ENCODE results near the gene GLIS1. TPM values are rescaled to one million over a fixed set of nuclear protein-coding genes. Genes with fewer than 3 reads are reported as not detected.

The GLIS1 gene
- polyA plus RNA-seq, 3 donors, result 2.2 to 4.8 (median 3.2) TPM

DNA sequence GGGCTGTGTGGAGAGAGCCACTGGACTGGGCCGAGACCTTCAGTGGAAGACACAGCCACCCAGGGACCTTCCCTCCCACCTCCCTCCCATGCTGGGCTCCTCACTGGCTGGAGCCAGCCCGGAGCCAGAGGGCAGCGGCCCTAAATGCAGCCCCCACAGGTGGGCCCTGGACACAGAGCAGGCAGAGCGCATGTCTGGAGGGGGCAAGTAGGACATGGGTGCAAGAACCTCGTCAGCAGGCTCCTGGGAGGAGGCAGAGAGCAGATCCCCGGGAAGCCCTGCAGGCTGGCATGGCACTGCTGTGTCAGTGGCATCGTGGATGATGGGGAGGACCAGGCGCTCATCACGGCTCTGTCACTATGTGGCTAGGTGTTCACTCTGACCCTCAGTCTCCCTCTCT lies 234.1 kb downstream of the GLIS1 start:
- DNase-seq (ENCODE audit: extremely low read depth in 1 of 11, low read depth in 9 of 11, low spot score in 4 of 11), result no peak

DNA sequence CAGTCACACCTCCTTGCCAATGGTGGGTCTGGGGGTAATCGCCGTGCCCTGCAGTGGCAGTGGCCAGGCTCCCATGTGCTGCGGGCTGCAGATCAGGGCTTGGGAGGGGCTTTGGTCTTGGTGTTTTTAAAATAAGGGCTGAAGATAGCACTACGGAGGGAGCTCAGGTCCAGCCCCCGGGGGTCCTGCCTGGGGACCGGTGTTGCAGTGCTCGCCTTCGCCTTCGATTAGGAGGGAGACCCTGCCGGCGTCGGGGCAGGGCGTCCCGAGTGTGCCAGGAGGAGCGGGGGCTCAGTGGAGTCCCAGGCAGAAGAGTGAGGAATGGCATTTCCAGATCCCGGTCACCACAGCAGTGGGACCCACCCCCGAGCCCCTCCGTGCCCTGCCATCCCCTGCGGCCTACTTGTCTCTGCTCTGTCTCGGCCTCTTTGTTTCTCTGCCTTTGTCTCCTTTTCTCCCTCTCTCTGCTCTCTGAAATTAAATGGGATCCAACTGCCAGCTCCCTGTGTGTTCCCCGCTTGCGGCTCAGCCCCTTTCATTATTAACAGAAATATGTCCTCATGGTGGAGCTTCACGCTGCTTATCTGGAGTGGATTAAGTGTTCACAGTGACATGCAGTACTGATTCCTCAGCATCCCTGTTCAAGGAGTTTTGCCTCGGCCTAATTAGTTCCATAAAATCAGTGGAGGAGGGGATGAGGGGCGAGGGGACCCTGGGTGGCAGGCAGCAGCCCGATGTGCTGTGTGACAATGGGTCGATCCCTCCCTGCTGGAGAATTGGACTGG lies 235.3 kb downstream of the GLIS1 start:
- DNase-seq (ENCODE audit: extremely low read depth in 1 of 11, low read depth in 9 of 11, low spot score in 4 of 11), result no peak

- DNase-seq (ENCODE audit: extremely low read depth in 1 of 11, low read depth in 9 of 11, low spot score in 4 of 11), result no peak
These were observed 236.1 kb downstream of the GLIS1 start for GRCh38 chr1:53502641-53503432.

GRCh38 chr1:53501065-53502005 lies 237.6 kb downstream of the GLIS1 start:
- DNase-seq (ENCODE audit: extremely low read depth in 1 of 11, low read depth in 9 of 11, low spot score in 4 of 11), result no peak

GRCh38 chr1:53500204-53501064 lies 238.5 kb downstream of the GLIS1 start:
- DNase-seq (ENCODE audit: extremely low read depth in 1 of 11, low read depth in 9 of 11, low spot score in 4 of 11), result no peak

GRCh38 chr1:53499257-53500203 lies 239.4 kb downstream of the GLIS1 start:
- DNase-seq (ENCODE audit: extremely low read depth in 1 of 11, low read depth in 9 of 11, low spot score in 4 of 11), result no peak

DNA sequence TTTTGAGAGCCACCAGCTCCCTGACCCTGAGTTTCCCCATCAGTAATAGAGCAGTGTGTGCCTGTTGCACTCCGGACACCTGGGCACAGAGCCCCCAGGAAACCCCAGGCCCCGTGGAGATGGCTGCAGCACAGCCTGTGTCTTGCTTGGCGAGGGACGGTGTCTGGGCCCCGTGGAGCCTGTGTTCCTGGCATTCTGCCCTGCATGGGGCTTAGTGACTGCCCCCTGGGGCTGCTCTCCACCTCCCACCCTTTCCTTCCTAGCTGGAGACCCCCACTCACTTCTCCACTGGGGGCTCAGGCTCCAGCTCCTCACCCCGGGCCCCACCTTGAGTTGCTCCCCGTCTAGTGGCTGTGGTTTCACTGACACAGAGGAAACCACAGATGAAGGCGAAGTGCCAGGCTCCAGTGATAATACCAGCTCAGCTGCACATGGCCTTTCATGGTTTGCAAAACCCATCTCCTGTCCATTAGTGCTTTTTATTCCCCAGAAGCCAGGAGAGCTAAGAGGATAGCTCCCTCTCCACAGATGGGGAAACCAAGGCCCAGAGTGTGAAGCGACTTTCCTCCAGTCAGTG lies 240.3 kb downstream of the GLIS1 start:
- DNase-seq (ENCODE audit: extremely low read depth in 1 of 11, low read depth in 9 of 11, low spot score in 4 of 11), result no peak

DNA sequence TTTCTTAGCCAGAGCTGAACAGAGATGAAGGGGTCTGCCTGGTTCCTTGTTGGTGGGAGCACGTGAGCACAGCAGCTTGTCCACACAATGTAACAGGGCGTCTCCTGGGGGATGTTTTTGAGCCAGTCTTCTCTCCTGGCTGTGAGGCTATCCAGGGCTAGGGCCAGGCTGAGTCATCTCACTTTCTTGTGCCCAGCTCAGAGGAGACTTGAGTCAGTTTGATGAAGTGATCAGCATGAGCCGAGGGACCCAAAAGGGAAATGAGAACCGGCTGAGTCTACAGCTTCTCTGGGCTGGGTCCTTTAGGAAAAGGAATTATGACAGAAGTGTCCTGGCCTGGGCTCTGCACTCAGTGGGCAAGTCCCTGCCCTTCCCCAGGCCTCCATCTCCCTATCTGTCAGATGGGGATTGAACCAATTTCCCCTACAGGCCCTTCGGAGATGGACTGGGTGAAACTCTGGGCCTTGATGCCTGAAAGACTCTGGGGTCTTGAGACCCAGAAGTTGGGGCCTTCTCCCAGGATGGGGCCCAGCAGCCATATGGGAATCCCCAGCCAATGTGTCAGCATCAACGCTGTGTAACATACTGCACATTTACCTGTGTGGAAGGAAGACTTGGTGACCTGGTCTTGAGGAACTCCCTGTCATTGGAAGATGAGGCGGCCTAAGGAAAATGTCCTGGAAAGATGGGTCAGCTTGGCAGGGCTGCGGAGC lies 243.2 kb downstream of the GLIS1 start:
- DNase-seq (ENCODE audit: extremely low read depth in 1 of 11, low read depth in 9 of 11, low spot score in 4 of 11), result no peak

DNA sequence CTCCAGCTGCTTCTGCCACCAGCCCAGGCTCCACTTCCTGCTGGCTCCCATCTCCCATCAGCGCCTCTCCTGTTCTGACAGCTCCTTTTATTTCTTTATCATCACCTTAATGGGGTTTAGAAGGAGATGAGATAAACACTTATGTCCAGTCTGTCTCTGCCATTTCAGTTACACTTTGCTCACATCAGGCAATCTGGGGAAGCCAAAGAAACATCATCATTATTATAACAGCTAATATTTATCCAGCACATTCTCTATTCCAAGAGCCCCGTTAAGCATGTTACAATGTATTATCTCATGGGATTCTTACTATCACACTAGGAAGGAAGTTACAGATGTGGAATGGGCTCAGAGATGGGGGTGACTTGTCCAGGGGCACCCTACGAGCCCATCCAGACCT lies 248.6 kb downstream of the GLIS1 start:
- no peak for DNase-seq (ENCODE audit: extremely low read depth in 1 of 11, low read depth in 9 of 11, low spot score in 4 of 11)

DNA sequence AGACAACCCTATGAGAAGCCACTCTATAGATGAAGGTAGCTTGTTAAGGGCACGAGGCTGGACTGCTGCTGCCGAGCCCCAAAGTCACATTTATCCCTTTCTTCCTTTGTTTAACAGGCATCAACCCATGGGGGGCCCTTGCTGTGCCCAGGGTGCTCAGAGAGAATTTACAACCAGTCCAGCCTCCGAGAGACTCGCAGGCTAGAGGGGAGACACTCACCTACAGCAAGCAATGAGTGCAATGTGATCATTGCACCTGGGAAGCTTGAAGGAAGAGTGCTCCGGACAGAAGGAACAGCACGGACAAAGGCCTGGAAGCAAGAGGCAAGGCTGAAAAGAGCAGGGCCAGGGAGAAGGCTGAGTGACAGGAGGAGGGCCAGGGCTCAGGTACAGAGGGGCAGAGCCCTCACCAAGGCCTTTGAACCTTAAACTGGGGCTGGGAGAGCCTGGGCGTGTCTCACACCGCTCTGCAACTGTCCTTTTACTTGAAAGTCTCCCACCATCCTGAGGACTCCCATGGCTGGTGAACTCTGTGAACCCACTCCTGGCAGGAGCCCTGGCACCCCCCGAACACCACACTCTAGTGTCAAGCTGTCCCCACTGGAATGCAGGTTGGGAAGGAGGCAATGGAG lies 252.5 kb downstream of the GLIS1 start:
- no peak for DNase-seq (ENCODE audit: extremely low read depth in 1 of 11, low read depth in 9 of 11, low spot score in 4 of 11)

GRCh38 chr1:53485478-53486394 lies 253.2 kb downstream of the GLIS1 start:
- DNase-seq (ENCODE audit: extremely low read depth in 1 of 11, low read depth in 9 of 11, low spot score in 4 of 11), result peak; percentile 51 to 85 (median 76)

- no peak for DNase-seq (ENCODE audit: extremely low read depth in 1 of 11, low read depth in 9 of 11, low spot score in 4 of 11)
These were observed 254.1 kb downstream of the GLIS1 start for GRCh38 chr1:53484705-53485477.

GRCh38 chr1:53483656-53484055 lies 255.3 kb downstream of the GLIS1 start:
- no peak for DNase-seq (ENCODE audit: extremely low read depth in 1 of 11, low read depth in 9 of 11, low spot score in 4 of 11)

DNA sequence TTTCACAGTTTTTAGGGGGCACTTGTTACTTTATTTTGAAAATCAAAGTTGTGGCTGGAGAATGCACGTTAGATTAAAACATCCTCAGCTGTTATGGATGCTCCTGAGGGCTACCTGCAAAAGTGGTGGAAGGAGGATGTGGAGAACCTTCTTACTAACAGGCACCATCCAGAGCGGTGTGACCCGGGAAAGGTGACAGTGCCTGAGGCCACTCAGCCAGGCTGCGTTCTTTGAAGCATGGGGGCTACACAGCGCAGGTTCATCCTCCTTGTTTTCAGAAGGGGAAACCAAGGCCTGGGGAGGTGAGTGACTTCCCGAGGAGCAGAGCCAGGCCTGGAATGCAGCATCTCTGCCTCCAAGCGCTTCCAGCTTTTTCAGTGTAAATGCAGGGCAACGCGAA lies 255.8 kb downstream of the GLIS1 start:
- DNase-seq (ENCODE audit: extremely low read depth in 1 of 11, low read depth in 9 of 11, low spot score in 4 of 11), result no peak
